ENCODE data around the gene CD38.

The CD38 gene

GRCh38 chr4:15898902-15899301, 120.8 kb downstream of the CD38 start:
- TF ChIP-seq, protein P1, sequence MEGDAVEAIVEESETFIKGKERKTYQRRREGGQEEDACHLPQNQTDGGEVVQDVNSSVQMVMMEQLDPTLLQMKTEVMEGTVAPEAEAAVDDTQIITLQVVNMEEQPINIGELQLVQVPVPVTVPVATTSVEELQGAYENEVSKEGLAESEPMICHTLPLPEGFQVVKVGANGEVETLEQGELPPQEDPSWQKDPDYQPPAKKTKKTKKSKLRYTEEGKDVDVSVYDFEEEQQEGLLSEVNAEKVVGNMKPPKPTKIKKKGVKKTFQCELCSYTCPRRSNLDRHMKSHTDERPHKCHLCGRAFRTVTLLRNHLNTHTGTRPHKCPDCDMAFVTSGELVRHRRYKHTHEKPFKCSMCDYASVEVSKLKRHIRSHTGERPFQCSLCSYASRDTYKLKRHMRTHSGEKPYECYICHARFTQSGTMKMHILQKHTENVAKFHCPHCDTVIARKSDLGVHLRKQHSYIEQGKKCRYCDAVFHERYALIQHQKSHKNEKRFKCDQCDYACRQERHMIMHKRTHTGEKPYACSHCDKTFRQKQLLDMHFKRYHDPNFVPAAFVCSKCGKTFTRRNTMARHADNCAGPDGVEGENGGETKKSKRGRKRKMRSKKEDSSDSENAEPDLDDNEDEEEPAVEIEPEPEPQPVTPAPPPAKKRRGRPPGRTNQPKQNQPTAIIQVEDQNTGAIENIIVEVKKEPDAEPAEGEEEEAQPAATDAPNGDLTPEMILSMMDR (conservative IDR thresholded peaks at IDR 0.05; ENCODE audit: low read depth, low read length): no peak
- H3K4me3 ChIP-seq (ENCODE audit: low read length): no peak overlapping the region
- DNase-seq (ENCODE audit: low read depth): no peak

GRCh38 chr4:15899511-15899910, 121.4 kb downstream of the CD38 start:
- DNase-seq (ENCODE audit: low read depth): no peak
- TF ChIP-seq, protein P1 (conservative IDR thresholded peaks at IDR 0.05; ENCODE audit: low read depth, low read length): no peak
- no peak overlapping the region for H3K4me3 ChIP-seq (ENCODE audit: low read length)

GRCh38 chr4:15901007-15901406, 122.9 kb downstream of the CD38 start:
- TF ChIP-seq, protein P1 (conservative IDR thresholded peaks at IDR 0.05; ENCODE audit: low read depth, low read length): no peak
- DNase-seq (ENCODE audit: low read depth): no peak
- no peak overlapping the region for H3K4me3 ChIP-seq (ENCODE audit: low read length)

- H3K4me3 ChIP-seq (ENCODE audit: low read length): no peak overlapping the region
- no peak for DNase-seq (ENCODE audit: low read depth)
- TF ChIP-seq, protein P1 (conservative IDR thresholded peaks at IDR 0.05; ENCODE audit: low read depth, low read length): no peak
Measured at GRCh38 chr4:15901998-15902397, 123.9 kb downstream of the CD38 start.

DNA sequence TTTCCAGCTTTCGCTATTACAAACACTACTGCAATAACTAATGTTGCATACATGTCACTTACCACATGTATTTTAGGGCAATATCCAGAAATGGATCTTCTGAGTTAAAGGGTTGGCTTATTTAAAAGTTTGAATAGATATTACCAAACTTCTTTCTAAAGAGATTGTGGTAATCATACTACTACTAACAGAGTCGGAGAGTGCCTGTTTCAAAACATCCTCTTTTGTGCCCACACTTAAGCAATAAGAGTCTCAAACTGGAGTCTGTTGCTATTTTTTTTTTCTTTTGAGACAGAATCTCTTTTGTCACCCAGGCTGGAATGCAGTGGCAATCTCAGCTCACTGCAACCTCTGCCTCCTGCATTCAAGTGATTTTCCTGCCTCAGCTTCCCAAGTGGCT, 124.6 kb downstream of the CD38 start:
- H3K4me3 ChIP-seq (ENCODE audit: low read length): no peak overlapping the region
- no peak for DNase-seq (ENCODE audit: low read depth)
- TF ChIP-seq, protein P1 (conservative IDR thresholded peaks at IDR 0.05; ENCODE audit: low read depth, low read length): no peak

All from retinal pigment epithelial cell (primary cell).